GM18498 (cell line): ENCODE data around the gene RPS16.

Experiments
- ATAC-seq: cut with Tn5 transposase; IDR thresholded peaks from one replicate; pipeline ENCODE4 v1.9.1; 2021; ENCODE audit warnings: mild to moderate bottlenecking, moderate library complexity; ENCODE audit not compliant: unreplicated experiment

The RPS16 gene

GRCh38 chr19:39408392-39409207, 27.1 kb downstream of the RPS16 start:
- ATAC-seq = no peak

GRCh38 chr19:39407660-39408391, 27.9 kb downstream of the RPS16 start:
- ATAC-seq = no peak

- ATAC-seq = no peak
Observed at GRCh38 chr19:39407410-39407659, 28.4 kb downstream of the RPS16 start.

GRCh38 chr19:39406656-39407409, 28.9 kb downstream of the RPS16 start, which contains the start of gene ZFP36:
Gene ZFP36, plus strand, starts transcription at chr19:39406847. Its CDS starts 58 bp downstream, at chr19:39406905.
- ATAC-seq = peak; percentile 17

GRCh38 chr19:39405958-39406655, 29.6 kb downstream of the RPS16 start:
- no peak for ATAC-seq

GRCh38 chr19:39405261-39405957, 30.3 kb downstream of the RPS16 start:
- ATAC-seq = no peak

- ATAC-seq = peak; percentile 26
Observed at GRCh38 chr19:39403331-39404312, 32.1 kb downstream of the RPS16 start.

GRCh38 chr19:39402346-39403300, 33.1 kb downstream of the RPS16 start:
- ATAC-seq = peak; percentile 36

GRCh38 chr19:39401549-39402345, 34.0 kb downstream of the RPS16 start:
- ATAC-seq = no peak

- ATAC-seq = no peak
Observed at GRCh38 chr19:39401070-39401548, 34.6 kb downstream of the RPS16 start.

- ATAC-seq = no peak
Observed at GRCh38 chr19:39400061-39400460, 35.7 kb downstream of the RPS16 start.

GRCh38 chr19:39399668-39400050, 36.1 kb downstream of the RPS16 start:
- no peak for ATAC-seq

GRCh38 chr19:39398297-39398864, 37.4 kb downstream of the RPS16 start:
- no peak for ATAC-seq

GRCh38 chr19:39397360-39398296, 38.1 kb downstream of the RPS16 start:
- ATAC-seq = peak; percentile 35

- ATAC-seq = peak; percentile 92
Observed at GRCh38 chr19:39390751-39391437, 44.9 kb downstream of the RPS16 start, which contains the start of the genes MED29 and PAF1. Gene MED29, plus strand, starts transcription at chr19:39391378. Its CDS starts 45 bp downstream, at chr19:39391423. Gene PAF1, minus strand, starts transcription at chr19:39391106. Its CDS starts 242 bp downstream, at chr19:39390864.
